Stimulated activated CD4-positive, alpha-beta T cell treated with anti-CD3 and anti-CD28 coated beads, Interleukin-4, amount 100 ng/mL, for 1 hour (primary cell): ENCODE measurements around the gene CXorf65.

ENCODE experiments used
- DNase-seq: peaks from one replicate; pipeline ENCODE4 v3.0.0-alpha.2; 2020

CXorf65 gene

GRCh38 chrX:71057848-71058530, 48.6 kb downstream of the CXorf65 start:
- no peak for DNase-seq

- no peak for DNase-seq
These were observed 49.7 kb downstream of the CXorf65 start for GRCh38 chrX:71056867-71057266.
